ENCODE measurements around the gene ALPP. TPM values are rescaled to one million over a fixed set of nuclear protein-coding genes. Genes with fewer than 3 reads are reported as not detected.
"Not testable (repeated sequence)": the region's sequence is repeated elsewhere in the genome, so short reads cannot be mapped to it uniquely, and the experiment has no call there.

The ALPP gene
- total RNA-seq, 2 donors from 2014 or later = not detected

GRCh38 chr2:232420463-232421188 lies 42.1 kb downstream of the ALPP start:
- H3K9ac ChIP-seq (ENCODE audit: extremely low read depth, low read length, poor library complexity, severe bottlenecking) = no peak overlapping the region
- peaks cover 84% of the 10 kb centered on the region for H3K27me3 ChIP-seq (ENCODE audit: control insufficient read depth, insufficient read depth, low read length, poor library complexity, severe bottlenecking)
- H3K4me3 ChIP-seq (ENCODE audit: low read length) = peak overlapping the region; percentile 70
- H3K27ac Mint-ChIP-seq = no peak overlapping the region
- peak; percentile 89 for DNase-seq
- H3K36me3 Mint-ChIP-seq (ENCODE audit: low read depth) = peaks cover 3% of the 10 kb centered on the region
- 1 to 2% methylated on average over 17 to 79 of the region's 79 CpGs for WGBS, 2 experiments (ENCODE audit: insufficient coverage in 1 of 2, insufficient read length in 1 of 2)
- H3K9me3 Mint-ChIP-seq = peaks cover 22% of the 10 kb centered on the region
- H3K27ac ChIP-seq (ENCODE audit: low read depth, low read length) = no peak overlapping the region
- H3K27me3 Mint-ChIP-seq (ENCODE audit: insufficient read depth) = peaks cover 97% of the 10 kb centered on the region
- TF ChIP-seq, protein P1, sequence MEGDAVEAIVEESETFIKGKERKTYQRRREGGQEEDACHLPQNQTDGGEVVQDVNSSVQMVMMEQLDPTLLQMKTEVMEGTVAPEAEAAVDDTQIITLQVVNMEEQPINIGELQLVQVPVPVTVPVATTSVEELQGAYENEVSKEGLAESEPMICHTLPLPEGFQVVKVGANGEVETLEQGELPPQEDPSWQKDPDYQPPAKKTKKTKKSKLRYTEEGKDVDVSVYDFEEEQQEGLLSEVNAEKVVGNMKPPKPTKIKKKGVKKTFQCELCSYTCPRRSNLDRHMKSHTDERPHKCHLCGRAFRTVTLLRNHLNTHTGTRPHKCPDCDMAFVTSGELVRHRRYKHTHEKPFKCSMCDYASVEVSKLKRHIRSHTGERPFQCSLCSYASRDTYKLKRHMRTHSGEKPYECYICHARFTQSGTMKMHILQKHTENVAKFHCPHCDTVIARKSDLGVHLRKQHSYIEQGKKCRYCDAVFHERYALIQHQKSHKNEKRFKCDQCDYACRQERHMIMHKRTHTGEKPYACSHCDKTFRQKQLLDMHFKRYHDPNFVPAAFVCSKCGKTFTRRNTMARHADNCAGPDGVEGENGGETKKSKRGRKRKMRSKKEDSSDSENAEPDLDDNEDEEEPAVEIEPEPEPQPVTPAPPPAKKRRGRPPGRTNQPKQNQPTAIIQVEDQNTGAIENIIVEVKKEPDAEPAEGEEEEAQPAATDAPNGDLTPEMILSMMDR (conservative IDR thresholded peaks at IDR 0.05) = peak; percentile 29
- H3K4me1 Mint-ChIP-seq = peaks cover 20% of the 10 kb centered on the region
- H3K4me3 Mint-ChIP-seq = peak overlapping the region; percentile 55
- H3K9me3 ChIP-seq (ENCODE audit: control insufficient read depth, low read length) = peaks cover 18% of the 10 kb centered on the region
- H3K36me3 ChIP-seq (ENCODE audit: control insufficient read depth, insufficient read depth, low read length) = no peaks in the 10 kb centered on the region
- no peaks in the 10 kb centered on the region for H3K4me1 ChIP-seq (ENCODE audit: control insufficient read depth, insufficient read depth, low read length)

DNA sequence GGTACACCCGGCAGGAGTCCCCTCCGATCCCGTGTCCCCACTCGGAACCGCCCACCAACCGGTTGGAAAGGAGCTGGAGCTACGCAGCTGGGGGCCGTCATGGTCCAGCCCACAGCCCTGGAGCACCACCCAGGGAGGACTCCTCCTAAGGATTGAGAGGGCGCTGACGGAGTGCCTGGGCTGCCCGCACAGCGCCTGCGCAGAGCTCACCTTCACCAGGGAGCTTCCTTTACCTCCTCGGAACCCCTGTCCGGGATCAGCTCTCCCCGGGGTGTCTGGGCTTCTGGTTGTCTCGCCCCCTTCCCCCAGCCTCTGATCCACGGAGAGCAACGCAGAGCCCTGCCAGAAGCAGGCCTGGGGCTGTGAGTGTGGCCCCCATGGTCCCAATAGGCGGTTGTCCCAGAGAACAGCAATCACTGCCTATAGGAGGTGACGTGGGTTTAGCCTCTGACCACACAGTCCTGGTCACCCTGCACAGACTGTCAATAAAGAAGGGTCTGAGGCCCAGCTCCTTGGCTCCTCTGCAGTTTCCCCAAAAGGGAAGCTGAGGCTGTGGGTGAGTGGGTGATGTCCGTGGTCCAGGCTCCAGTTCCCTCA lies 42.7 kb downstream of the ALPP start:
- 25 to 36% methylated on average over 15 to 22 of the region's 22 CpGs for WGBS, 2 experiments (ENCODE audit: insufficient coverage in 1 of 2, insufficient read length in 1 of 2)
- H3K4me3 ChIP-seq (ENCODE audit: low read length) = peak overlapping the region; percentile 70
- no peak overlapping the region for H3K27ac Mint-ChIP-seq
- H3K27me3 Mint-ChIP-seq (ENCODE audit: insufficient read depth) = peaks cover 92% of the 10 kb centered on the region
- H3K36me3 Mint-ChIP-seq (ENCODE audit: low read depth) = peaks cover 3% of the 10 kb centered on the region
- H3K9ac ChIP-seq (ENCODE audit: extremely low read depth, low read length, poor library complexity, severe bottlenecking) = no peak overlapping the region
- TF ChIP-seq, protein P1 (conservative IDR thresholded peaks at IDR 0.05) = no peak
- peaks cover 22% of the 10 kb centered on the region for H3K9me3 Mint-ChIP-seq
- H3K4me1 Mint-ChIP-seq = peaks cover 20% of the 10 kb centered on the region
- H3K27ac ChIP-seq (ENCODE audit: low read depth, low read length) = no peak overlapping the region
- DNase-seq = peak; percentile 80
- peak overlapping the region; percentile 55 for H3K4me3 Mint-ChIP-seq
- no peaks in the 10 kb centered on the region for H3K36me3 ChIP-seq (ENCODE audit: control insufficient read depth, insufficient read depth, low read length)
- H3K27me3 ChIP-seq (ENCODE audit: control insufficient read depth, insufficient read depth, low read length, poor library complexity, severe bottlenecking) = peaks cover 78% of the 10 kb centered on the region
- H3K4me1 ChIP-seq (ENCODE audit: control insufficient read depth, insufficient read depth, low read length) = no peaks in the 10 kb centered on the region
- H3K9me3 ChIP-seq (ENCODE audit: control insufficient read depth, low read length) = peaks cover 18% of the 10 kb centered on the region

GRCh38 chr2:232422051-232422450 lies 43.5 kb downstream of the ALPP start:
- peak; percentile 43 for DNase-seq
- Mint-ChIP-seq H3K27me3 (ENCODE audit: insufficient read depth) (peaks cover 85% of the 10 kb centered on the region), H3K27ac (no peak overlapping the region), H3K36me3 (ENCODE audit: low read depth) (peaks cover 3% of the 10 kb centered on the region), H3K4me1 (peaks cover 20% of the 10 kb centered on the region), H3K9me3 (peaks cover 22% of the 10 kb centered on the region), H3K4me3 (peak overlapping the region; percentile 55)
- H3K9me3 ChIP-seq (ENCODE audit: control insufficient read depth, low read length) = peaks cover 18% of the 10 kb centered on the region
- no peaks in the 10 kb centered on the region for H3K4me1 ChIP-seq (ENCODE audit: control insufficient read depth, insufficient read depth, low read length)
- TF ChIP-seq, protein P1 (conservative IDR thresholded peaks at IDR 0.05) = no peak
- H3K9ac ChIP-seq (ENCODE audit: extremely low read depth, low read length, poor library complexity, severe bottlenecking) = no peak overlapping the region
- no peak overlapping the region for H3K27ac ChIP-seq (ENCODE audit: low read depth, low read length)
- H3K4me3 ChIP-seq (ENCODE audit: low read length) = no peak overlapping the region
- WGBS, 2 experiments (ENCODE audit: insufficient coverage in 1 of 2, insufficient read length in 1 of 2) = 88 to 89% methylated on average over 10 of the region's 10 CpGs
- H3K27me3 ChIP-seq (ENCODE audit: control insufficient read depth, insufficient read depth, low read length, poor library complexity, severe bottlenecking) = peaks cover 70% of the 10 kb centered on the region
- H3K36me3 ChIP-seq (ENCODE audit: control insufficient read depth, insufficient read depth, low read length) = no peaks in the 10 kb centered on the region

GRCh38 chr2:232422996-232423395 lies 44.4 kb downstream of the ALPP start:
- H3K27me3 ChIP-seq (ENCODE audit: control insufficient read depth, insufficient read depth, low read length, poor library complexity, severe bottlenecking) = peaks cover 61% of the 10 kb centered on the region

GRCh38 chr2:232423407-232423806 lies 44.9 kb downstream of the ALPP start:
- H3K27me3 ChIP-seq (ENCODE audit: control insufficient read depth, insufficient read depth, low read length, poor library complexity, severe bottlenecking) = peaks cover 56% of the 10 kb centered on the region
- H3K27ac ChIP-seq (ENCODE audit: low read depth, low read length); H3K9ac ChIP-seq (ENCODE audit: extremely low read depth, low read length, poor library complexity, severe bottlenecking); H3K4me3 Mint-ChIP-seq; H3K4me3 ChIP-seq (ENCODE audit: low read length); H3K36me3 Mint-ChIP-seq (ENCODE audit: low read depth); H3K36me3 ChIP-seq (ENCODE audit: control insufficient read depth, insufficient read depth, low read length); H3K4me1 ChIP-seq (ENCODE audit: control insufficient read depth, insufficient read depth, low read length): not testable (repeated sequence)
- H3K9me3 Mint-ChIP-seq = peaks cover 22% of the 10 kb centered on the region
- 24% methylated on average over 6 of the region's 7 CpGs; no CpG with 5 or more reads in 1 of the 2 experiments for WGBS, 2 experiments (ENCODE audit: insufficient coverage in 1 of 2, insufficient read length in 1 of 2)
- peaks cover 18% of the 10 kb centered on the region for H3K9me3 ChIP-seq (ENCODE audit: control insufficient read depth, low read length)
- H3K27ac Mint-ChIP-seq = peak overlapping the region; percentile 69
- DNase-seq = peak; percentile 71
- H3K4me1 Mint-ChIP-seq = peaks cover 20% of the 10 kb centered on the region
- H3K27me3 Mint-ChIP-seq (ENCODE audit: insufficient read depth) = peaks cover 73% of the 10 kb centered on the region

More at GRCh38 chr2:232422996-232423395, 44.4 kb downstream of the ALPP start:
- not testable (repeated sequence) for H3K4me3 ChIP-seq (ENCODE audit: low read length); H3K36me3 Mint-ChIP-seq (ENCODE audit: low read depth); H3K4me1 ChIP-seq (ENCODE audit: control insufficient read depth, insufficient read depth, low read length); H3K27ac ChIP-seq (ENCODE audit: low read depth, low read length); H3K9ac ChIP-seq (ENCODE audit: extremely low read depth, low read length, poor library complexity, severe bottlenecking); H3K36me3 ChIP-seq (ENCODE audit: control insufficient read depth, insufficient read depth, low read length); H3K4me3 Mint-ChIP-seq
- Mint-ChIP-seq H3K9me3 (peaks cover 22% of the 10 kb centered on the region), H3K27ac (peak overlapping the region; percentile 69), H3K27me3 (ENCODE audit: insufficient read depth) (peaks cover 76% of the 10 kb centered on the region), H3K4me1 (peaks cover 20% of the 10 kb centered on the region)
- WGBS, 2 experiments (ENCODE audit: insufficient coverage in 1 of 2, insufficient read length in 1 of 2) = 79% methylated on average over 1 of the region's 3 CpGs; no CpG with 5 or more reads in 1 of the 2 experiments
- DNase-seq = peak; percentile 45
- H3K9me3 ChIP-seq (ENCODE audit: control insufficient read depth, low read length) = peaks cover 18% of the 10 kb centered on the region

All from endodermal cell (in vitro differentiated cells).